GM12891 (cell line): ENCODE data around the gene LRP11.

ENCODE experiments used
- POLR2A ChIP-seq: IDR thresholded peaks from 2 replicates; pipeline ENCODE4 v1.6.1; 2011; ENCODE audit warnings: low read depth, low read length, control low read depth
- POLR2AphosphoS5 ChIP-seq: IDR thresholded peaks from 2 replicates; pipeline ENCODE4 v1.6.1; 2011; ENCODE audit warnings: low read depth, low read length, control low read depth
- SPI1 ChIP-seq: IDR thresholded peaks from 2 replicates; pipeline ENCODE4 v1.6.1; 2011; ENCODE audit warnings: low read depth, low read length, control low read depth
- TAF1 ChIP-seq: IDR thresholded peaks from 2 replicates; pipeline ENCODE4 v1.6.1; 2011; ENCODE audit warnings: low read depth, low read length, control low read depth

GRCh38 chr6:149856256-149856994 is 7.7 kb downstream of the LRP11 start:
- TF ChIP-seq POLR2A (no peak), SPI1 (no peak), POLR2AphosphoS5 (no peak), TAF1 (no peak)
